Measurements from ENCODE around the gene PRKN.

The PRKN gene

GRCh38 chr6:161477876-161478425 lies 1249.6 kb downstream of the PRKN start:
- TF ChIP-seq CTCF (conservative IDR thresholded peaks at IDR 0.05), result no peak
- H3K27ac ChIP-seq, result no peak overlapping the region

- no peak for TF ChIP-seq CTCF (conservative IDR thresholded peaks at IDR 0.05)
- no peak overlapping the region for H3K27ac ChIP-seq
These were observed 1250.9 kb downstream of the PRKN start for GRCh38 chr6:161476711-161477110.

- TF ChIP-seq CTCF (conservative IDR thresholded peaks at IDR 0.05), result no peak
- no peak overlapping the region for H3K27ac ChIP-seq
These were observed 1262.2 kb downstream of the PRKN start for GRCh38 chr6:161465403-161465802.

GRCh38 chr6:161463071-161463470 lies 1264.5 kb downstream of the PRKN start:
- TF ChIP-seq CTCF (conservative IDR thresholded peaks at IDR 0.05), result no peak
- no peak overlapping the region for H3K27ac ChIP-seq

- H3K27ac ChIP-seq, result no peak overlapping the region
These were observed 1265.4 kb downstream of the PRKN start for GRCh38 chr6:161462148-161462547.

GRCh38 chr6:161459008-161459615 lies 1268.5 kb downstream of the PRKN start:
- TF ChIP-seq CTCF (conservative IDR thresholded peaks at IDR 0.05), result no peak
- H3K27ac ChIP-seq, result no peak overlapping the region

More at GRCh38 chr6:161462148-161462547, 1265.4 kb downstream of the PRKN start:
- no peak for TF ChIP-seq CTCF (conservative IDR thresholded peaks at IDR 0.05)

GRCh38 chr6:161458201-161458951 lies 1269.2 kb downstream of the PRKN start:
- no peak for TF ChIP-seq CTCF (conservative IDR thresholded peaks at IDR 0.05)
- no peak overlapping the region for H3K27ac ChIP-seq

All from VCaP (cell line).